ENCODE measurements around the gene LETMD1. TPM values are rescaled to one million over a fixed set of nuclear protein-coding genes. Genes with fewer than 3 reads are reported as not detected.
A peak's percentile ranks its signal among the peaks of the same experiment; 100 is the strongest.

The LETMD1 gene
- total and polyA plus RNA-seq, 9 of the 15 experiments (the other 6 are each of a cell fraction or from before 2014, with no cell fraction given), result 58.7 to 163 (median 75.4) TPM

GRCh38 chr12:51028126-51028812 lies 19.9 kb upstream of the LETMD1 start (continued):
- TF ChIP-seq RCOR1 (IDR thresholded peaks at IDR 0.05; ENCODE audit: borderline replicate concordance in 1 of 2, low read depth in 2 of 2, low read length in 2 of 2) (peak in 1 of 2 experiments; percentile 50; a peak in 1 of 4 replicates), TEAD4 (IDR thresholded peaks at IDR 0.05; ENCODE audit: low read length) (peak; percentile 58; the same call in 1 of the 2 replicates), TEAD4 (CRISPR knock-in tag; IDR thresholded peaks at IDR 0.05; ENCODE audit: borderline replicate concordance) (no peak), CTBP1 (IDR thresholded peaks at IDR 0.05; ENCODE audit: borderline replicate concordance) (peak; percentile 71; the same call in 1 of the 2 replicates)

- ChIA-PET CTCF (ENCODE audit: low intra/inter-chr PET ratio) (interaction anchor here (2.0 to 2.3 kb wide), 2 partner anchors 203 to 263 kb away, joined by 5 to 10 read pairs; no protein-coding TSS in a partner anchor), POLR2A (interaction anchor here (0.6 to 2.3 kb wide), 9 partner anchors 8 to 291 kb away, joined by 3 to 8 read pairs (median 3); partner anchors contain the start of gene DAZAP2)
- TF ChIP-seq MECOM (CRISPR knock-in tag; IDR thresholded peaks at IDR 0.05) (no peak), CBFA2T2 (conservative IDR thresholded peaks at IDR 0.05) (no peak), ZFP36 (IDR thresholded peaks at IDR 0.05; ENCODE audit: low read depth, low read length, partially characterized antibody) (no peak), TRIM25 (IDR thresholded peaks at IDR 0.05; ENCODE audit: borderline replicate concordance) (no peak)
- DNase-seq (ENCODE audit: extremely low read depth in 1 of 4, low spot score in 3 of 4) (no peak), ATAC-seq (no peak), FAIRE-seq (no peak)
- H3K4me3 ChIP-seq, result no peak overlapping the region
- no peaks in the 10 kb centered on the region for H3K27me3 ChIP-seq (ENCODE audit: control insufficient read depth in 2 of 2, insufficient read depth in 2 of 2, low read length in 2 of 2)
- no peaks in the 10 kb centered on the region for H4K20me1 ChIP-seq (replicated peaks; ENCODE audit: control insufficient read depth, insufficient read depth, low read length)
- peaks cover 26% of the 10 kb centered on the region for H3K79me2 ChIP-seq (ENCODE audit: control insufficient read depth, insufficient read depth, low read length)
- no TSS peak for BruUV-seq (replicated peaks)
- no peak overlapping the region for H3K4me2 ChIP-seq (ENCODE audit: insufficient read depth, low read length)
- peak overlapping the region; percentile 71 for H2AFZ ChIP-seq (ENCODE audit: low read depth, low read length)
- H3K36me3 ChIP-seq (ENCODE audit: control insufficient read depth, insufficient read depth, low read length), result no peaks in the 10 kb centered on the region
- no peaks in the 10 kb centered on the region for H3K9me3 ChIP-seq (replicated peaks; ENCODE audit: control insufficient read depth, insufficient read depth, low read depth, low read length)
- H3K9ac ChIP-seq (ENCODE audit: insufficient read depth in 1 of 2, low read depth in 2 of 2, low read length in 2 of 2), result no peak overlapping the region; a peak in 1 of 4 replicates
- in situ Hi-C loops (cut with MboI), result no loop called here
- 55% methylated on average over 5 of the region's 5 CpGs for WGBS (ENCODE audit: insufficient coverage, low coverage, missing lambda C conversion rate)
- intact Hi-C loops (cut with micrococcal nuclease), result loop anchor here (1.0 to 5.0 kb wide), 3 partner anchors 101 to 264 kb away; partner anchors contain the start of gene ATF1
- H3K4me1 ChIP-seq (replicated peaks in 1 of 2; ENCODE audit: control insufficient read depth in 2 of 2, insufficient read depth in 2 of 2, low read length in 2 of 2), result peaks cover 25 to 28% of the 10 kb centered on the region in 2 experiments; a peak in 4 of 5 replicates
- no peaks in the 10 kb centered on the region for H3K9me1 ChIP-seq (ENCODE audit: control insufficient read depth, insufficient read depth, low read length)
- no peak overlapping the region for H3K27ac ChIP-seq (ENCODE audit: extremely low read depth, low read depth, low read length)
These were observed 19.3 kb upstream of the LETMD1 start for GRCh38 chr12:51028813-51029150.

Measured in K562 (cell line).